ENCODE data around the gene STAT4. TPM values are rescaled to one million over a fixed set of nuclear protein-coding genes. Genes with fewer than 3 reads are reported as not detected.

STAT4 gene
- total RNA-seq, 1 donor from 2014 or later = 1.6 TPM

DNA sequence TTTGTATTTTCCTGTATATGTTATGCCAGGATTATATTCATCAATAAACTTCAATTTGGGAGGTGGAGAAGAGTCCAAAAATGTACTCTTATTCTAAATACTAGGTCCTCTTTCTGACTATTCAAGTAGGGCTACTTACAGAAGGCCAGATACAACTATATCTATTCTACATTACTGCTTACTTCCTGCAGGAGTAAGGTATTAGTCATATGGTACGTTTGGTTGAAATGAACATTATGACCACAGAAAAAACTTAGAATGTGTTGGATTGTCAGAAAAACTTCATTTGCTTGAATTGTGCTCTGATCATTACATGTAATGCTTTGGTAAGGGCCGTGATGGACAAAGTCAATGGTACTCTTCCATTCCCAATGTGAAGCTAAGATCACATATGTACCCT is 35.0 kb downstream of the STAT4 start:
- TF ChIP-seq, protein P1, sequence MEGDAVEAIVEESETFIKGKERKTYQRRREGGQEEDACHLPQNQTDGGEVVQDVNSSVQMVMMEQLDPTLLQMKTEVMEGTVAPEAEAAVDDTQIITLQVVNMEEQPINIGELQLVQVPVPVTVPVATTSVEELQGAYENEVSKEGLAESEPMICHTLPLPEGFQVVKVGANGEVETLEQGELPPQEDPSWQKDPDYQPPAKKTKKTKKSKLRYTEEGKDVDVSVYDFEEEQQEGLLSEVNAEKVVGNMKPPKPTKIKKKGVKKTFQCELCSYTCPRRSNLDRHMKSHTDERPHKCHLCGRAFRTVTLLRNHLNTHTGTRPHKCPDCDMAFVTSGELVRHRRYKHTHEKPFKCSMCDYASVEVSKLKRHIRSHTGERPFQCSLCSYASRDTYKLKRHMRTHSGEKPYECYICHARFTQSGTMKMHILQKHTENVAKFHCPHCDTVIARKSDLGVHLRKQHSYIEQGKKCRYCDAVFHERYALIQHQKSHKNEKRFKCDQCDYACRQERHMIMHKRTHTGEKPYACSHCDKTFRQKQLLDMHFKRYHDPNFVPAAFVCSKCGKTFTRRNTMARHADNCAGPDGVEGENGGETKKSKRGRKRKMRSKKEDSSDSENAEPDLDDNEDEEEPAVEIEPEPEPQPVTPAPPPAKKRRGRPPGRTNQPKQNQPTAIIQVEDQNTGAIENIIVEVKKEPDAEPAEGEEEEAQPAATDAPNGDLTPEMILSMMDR (conservative IDR thresholded peaks at IDR 0.05; ENCODE audit: low read depth, low read length) = no peak
- no peak for DNase-seq (ENCODE audit: low read depth)
- no peak overlapping the region for H3K4me3 ChIP-seq (ENCODE audit: low read depth, low read length)

- no peak for DNase-seq (ENCODE audit: low read depth)
- no peak overlapping the region for H3K4me3 ChIP-seq (ENCODE audit: low read depth, low read length)
- TF ChIP-seq, protein P1 (conservative IDR thresholded peaks at IDR 0.05; ENCODE audit: low read depth, low read length) = no peak
These were observed 35.4 kb downstream of the STAT4 start for GRCh38 chr2:191115391-191115790.

- TF ChIP-seq, protein P1 (conservative IDR thresholded peaks at IDR 0.05; ENCODE audit: low read depth, low read length) = no peak
- H3K4me3 ChIP-seq (ENCODE audit: low read depth, low read length) = no peak overlapping the region
- DNase-seq (ENCODE audit: low read depth) = no peak
These were observed 36.3 kb downstream of the STAT4 start for GRCh38 chr2:191114403-191114886.

DNA sequence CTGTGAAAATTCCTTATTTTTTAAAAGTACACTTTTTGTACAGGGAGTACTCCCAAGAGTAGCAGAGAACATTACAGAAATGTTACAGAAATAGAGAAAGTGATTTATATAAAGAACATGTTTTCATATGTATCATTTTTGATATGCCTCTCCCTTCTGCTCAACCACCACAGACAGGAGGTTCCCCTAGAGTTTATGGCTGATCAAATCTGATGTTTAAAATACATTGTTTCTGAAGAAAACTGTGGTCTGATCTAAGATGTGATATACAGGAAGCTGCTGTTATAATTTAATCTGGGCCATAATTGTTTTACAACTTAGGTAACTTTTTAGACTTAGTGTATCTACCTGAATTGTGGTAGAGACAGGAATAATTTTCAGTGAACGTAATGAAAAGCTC is 37.0 kb downstream of the STAT4 start:
- TF ChIP-seq, protein P1 (conservative IDR thresholded peaks at IDR 0.05; ENCODE audit: low read depth, low read length) = no peak
- H3K4me3 ChIP-seq (ENCODE audit: low read depth, low read length) = no peak overlapping the region
- DNase-seq (ENCODE audit: low read depth) = no peak

GRCh38 chr2:191112448-191112901 is 38.3 kb downstream of the STAT4 start:
- H3K4me3 ChIP-seq (ENCODE audit: low read depth, low read length) = no peak overlapping the region
- no peak for DNase-seq (ENCODE audit: low read depth)
- TF ChIP-seq, protein P1 (conservative IDR thresholded peaks at IDR 0.05; ENCODE audit: low read depth, low read length) = no peak

- no peak overlapping the region for H3K4me3 ChIP-seq (ENCODE audit: low read depth, low read length)
- TF ChIP-seq, protein P1 (conservative IDR thresholded peaks at IDR 0.05; ENCODE audit: low read depth, low read length) = no peak
- no peak for DNase-seq (ENCODE audit: low read depth)
These were observed 40.9 kb downstream of the STAT4 start for GRCh38 chr2:191109888-191110287.

- no peak for DNase-seq (ENCODE audit: low read depth)
- TF ChIP-seq, protein P1 (conservative IDR thresholded peaks at IDR 0.05; ENCODE audit: low read depth, low read length) = no peak
- no peak overlapping the region for H3K4me3 ChIP-seq (ENCODE audit: low read depth, low read length)
These were observed 42.5 kb downstream of the STAT4 start for GRCh38 chr2:191108331-191108730.

Data from epithelial cell of proximal tubule (primary cell).